ENCODE measurements around the gene IGSF9B. TPM values are rescaled to one million over a fixed set of nuclear protein-coding genes. Genes with fewer than 3 reads are reported as not detected.

Gene IGSF9B
- total RNA-seq, 2 donors from 2014 or later: 33.3 to 40.0 TPM

GRCh38 chr11:133917921-133918607, 38.7 kb downstream of the IGSF9B start:
- intact Hi-C loops (cut with DNase I): no loop called here
- peak in 1 of 2 donors; percentile 8 for ATAC-seq
- no peak for DNase-seq

- intact Hi-C loops (cut with DNase I): no loop called here
- DNase-seq (no peak), ATAC-seq (no peak)
These were observed 39.9 kb downstream of the IGSF9B start for GRCh38 chr11:133916784-133917440.

GRCh38 chr11:133913761-133914160, 43.0 kb downstream of the IGSF9B start:
- ATAC-seq (no peak), DNase-seq (no peak)

GRCh38 chr11:133911171-133911570, 45.6 kb downstream of the IGSF9B start:
- DNase-seq (no peak), ATAC-seq (no peak)
- intact Hi-C loops (cut with DNase I): no loop called here

More at GRCh38 chr11:133913761-133914160, 43.0 kb downstream of the IGSF9B start:
- intact Hi-C loops (cut with DNase I): no loop called here

GRCh38 chr11:133910101-133910500, 46.7 kb downstream of the IGSF9B start:
- ATAC-seq (no peak), DNase-seq (no peak)
- intact Hi-C loops (cut with DNase I): no loop called here

GRCh38 chr11:133908827-133909226, 47.9 kb downstream of the IGSF9B start:
- DNase-seq: no peak
- ATAC-seq: peak in 1 of 2 donors; percentile 6
- intact Hi-C loops (cut with DNase I): no loop called here

- DNase-seq (no peak), ATAC-seq (no peak)
- intact Hi-C loops (cut with DNase I): no loop called here
These were observed 48.9 kb downstream of the IGSF9B start for GRCh38 chr11:133907841-133908241.

- ATAC-seq (no peak), DNase-seq (no peak)
- intact Hi-C loops (cut with DNase I): no loop called here
These were observed 49.6 kb downstream of the IGSF9B start for GRCh38 chr11:133907216-133907615.

GRCh38 chr11:133906746-133907145, 50.0 kb downstream of the IGSF9B start:
- no peak for ATAC-seq
- intact Hi-C loops (cut with DNase I): no loop called here
- no peak for DNase-seq

GRCh38 chr11:133906241-133906640, 50.5 kb downstream of the IGSF9B start:
- DNase-seq: no peak
- intact Hi-C loops (cut with DNase I): no loop called here
- ATAC-seq: no peak

GRCh38 chr11:133905677-133906156, 51.1 kb downstream of the IGSF9B start:
- ATAC-seq (no peak), DNase-seq (no peak)
- intact Hi-C loops (cut with DNase I): no loop called here

- no peak for DNase-seq
- intact Hi-C loops (cut with DNase I): no loop called here
- no peak for ATAC-seq
These were observed 51.8 kb downstream of the IGSF9B start for GRCh38 chr11:133904818-133905515.

GRCh38 chr11:133903875-133904817, 52.6 kb downstream of the IGSF9B start:
- DNase-seq: no peak
- intact Hi-C loops (cut with DNase I): no loop called here

GRCh38 chr11:133903056-133903455, 53.7 kb downstream of the IGSF9B start:
- intact Hi-C loops (cut with DNase I): no loop called here
- no peak for DNase-seq
- no peak for ATAC-seq

More at GRCh38 chr11:133903875-133904817, 52.6 kb downstream of the IGSF9B start:
- ATAC-seq: no peak

GRCh38 chr11:133902506-133902905, 54.3 kb downstream of the IGSF9B start:
- ATAC-seq (no peak), DNase-seq (no peak)
- intact Hi-C loops (cut with DNase I): no loop called here

GRCh38 chr11:133901999-133902398, 54.8 kb downstream of the IGSF9B start:
- intact Hi-C loops (cut with DNase I): no loop called here
- no peak for DNase-seq
- ATAC-seq: no peak

- DNase-seq (no peak), ATAC-seq (no peak)
- intact Hi-C loops (cut with DNase I): no loop called here
These were observed 55.5 kb downstream of the IGSF9B start for GRCh38 chr11:133901316-133901715.

- DNase-seq (no peak), ATAC-seq (no peak)
- intact Hi-C loops (cut with DNase I): no loop called here
These were observed 56.3 kb downstream of the IGSF9B start for GRCh38 chr11:133900176-133901105.
